HCT116 (cell line): ENCODE results near the gene TSHZ1. TPM values are rescaled to one million over a fixed set of nuclear protein-coding genes. Genes with fewer than 3 reads are reported as not detected.

Experiments
- ATAC-seq: fragments of 200-7000 bp; cut with Tn5 transposase; 2 replicates; pipeline ENCODE4 v1.9.1; 2020; ENCODE audit warnings: mild to moderate bottlenecking, moderate library complexity
- BruUV-seq: library from RNA; stranded (reverse); fragments of 400-500 nt; replicated peaks from 2 replicates; lab custom pipeline; 2021; lab: Mats Ljungman, UMichigan
- CTCF ChIA-PET: fragments of 300-600 bp; sonication (Branson Sonifier 250); formaldehyde crosslinking; loops from one replicate; lab custom pipeline; 2021; ENCODE audit warnings: antibody characterized with exemption; lab: Charles Lee
- POLR2A ChIA-PET: fragments of 300-600, 350-600 bp; sonication (Branson Sonifier 250); formaldehyde crosslinking; loops from one replicate; lab custom pipeline; 2021; ENCODE audit warnings: antibody characterized with exemption; lab: Charles Lee
- RAD21 ChIA-PET, 2 experiments: fragments of 300-600 bp; sonication (Branson Sonifier 250); formaldehyde crosslinking; loops; one replicate each; lab custom pipeline; 2023; ENCODE audit warnings: low total read pairs in 2 of 2; ENCODE audit not compliant: uncharacterized antibody in 2 of 2, unreplicated experiment in 2 of 2, low non-redundant PET in 1 of 2; lab: Charles Lee
- DNase-seq: peaks from one replicate; pipeline ENCODE4 v3.0.0-alpha.2; 2010; ENCODE audit warnings: low read depth, low spot score
- H2AFZ ChIP-seq: fragments of 200-600 bp; shearing (Covaris generic), sonication (generic); 2 replicates; pipeline ENCODE4 v1.6.1; 2017; ENCODE audit warnings: low read depth, mixed run types, mixed read lengths, antibody characterized with exemption, low read length; ENCODE audit not compliant: poor library complexity, severe bottlenecking
- H3K27ac ChIP-seq: 2 replicates; pipeline ENCODE4 v1.5.1; 2012; ENCODE audit warnings: low read depth, low read length
- H3K27me3 ChIP-seq: fragments of 200-600 bp; sonication (generic); 2 replicates; pipeline ENCODE4 v1.6.1; 2016; ENCODE audit warnings: mixed run types, low read length, mixed read lengths; ENCODE audit not compliant: insufficient read depth
- H3K36me3 ChIP-seq, 2 experiments: fragments of 200-500 bp in 1 of 2; fragments of 200-600 bp in 1 of 2; sonication (Bioruptor generic) in 1 of 2; sonication (generic) in 1 of 2; 2 replicates each; pipeline versions ENCODE4 v1.5.1 to v1.6.1; 2014 to 2016; ENCODE audit warnings: low read length in 2 of 2, inconsistent platforms in 1 of 2, mixed read lengths in 1 of 2, mixed run types in 1 of 2; ENCODE audit not compliant: insufficient read depth in 2 of 2, control insufficient read depth in 1 of 2
- H3K4me1 ChIP-seq, 2 experiments: fragments of 200-600 bp in 1 of 2; sonication (generic) in 1 of 2; 2 replicates each; pipeline versions ENCODE4 v1.5.1 to v1.6.1; 2012 to 2017; ENCODE audit warnings: low read length in 2 of 2, inconsistent platforms in 1 of 2, mild to moderate bottlenecking in 1 of 2, mixed read lengths in 1 of 2, mixed run types in 1 of 2, moderate library complexity in 1 of 2; ENCODE audit not compliant: insufficient read depth in 2 of 2, control insufficient read depth in 1 of 2
- H3K4me2 ChIP-seq: fragments of 200-600 bp; sonication (generic); 2 replicates; pipeline ENCODE4 v1.6.1; 2017; ENCODE audit warnings: mixed run types, low read length, mixed read lengths
- H3K4me3 ChIP-seq, 2 experiments: fragments of 200-600 bp in 1 of 2; sonication (generic) in 1 of 2; replicated peaks in 1 of 2; 2 replicates each; pipeline ENCODE4 v1.5.1; 2011 to 2016; ENCODE audit warnings: low read length in 2 of 2, control low read depth in 1 of 2, low read depth in 1 of 2, mild to moderate bottlenecking in 1 of 2, mixed read lengths in 1 of 2, mixed run types in 1 of 2
- H3K79me2 ChIP-seq: fragments of 200-600 bp; sonication (generic); 2 replicates; pipeline ENCODE4 v1.6.1; 2017; ENCODE audit warnings: mild to moderate bottlenecking, mixed run types, low read length, moderate library complexity, mixed read lengths; ENCODE audit not compliant: insufficient read depth
- H3K9ac ChIP-seq: fragments of 200-600 bp; sonication (generic); 2 replicates; pipeline ENCODE4 v1.6.1; 2016; ENCODE audit warnings: low read length, mixed read lengths
- H3K9me2 ChIP-seq: fragments of 200-600 bp; sonication (generic), shearing (Covaris generic); 2 replicates; pipeline ENCODE4 v1.6.1; 2017; ENCODE audit warnings: mixed run types, mild to moderate bottlenecking, moderate library complexity; ENCODE audit not compliant: insufficient read depth
- H3K9me3 ChIP-seq, 2 experiments: fragments of 200-500 bp in 1 of 2; fragments of 200-600 bp in 1 of 2; sonication (Bioruptor generic) in 1 of 2; sonication (generic) in 1 of 2; 2 replicates each; pipeline ENCODE4 v1.6.1; 2014 to 2017; ENCODE audit warnings: low read length in 2 of 2, mixed read lengths in 2 of 2, inconsistent platforms in 1 of 2, low read depth in 1 of 2, mild to moderate bottlenecking in 1 of 2, mixed run types in 1 of 2, moderate library complexity in 1 of 2; ENCODE audit not compliant: control insufficient read depth in 1 of 2, insufficient read depth in 1 of 2
- H4K20me1 ChIP-seq: fragments of 200-600 bp; sonication (generic), shearing (Covaris generic); 2 replicates; pipeline ENCODE4 v1.6.1; 2017; ENCODE audit warnings: mixed run types, mild to moderate bottlenecking, moderate library complexity; ENCODE audit not compliant: insufficient read depth
- EZH2phosphoT487 ChIP-seq: fragments of 200-600 bp; IDR thresholded peaks from 2 replicates; pipeline ENCODE4 v1.6.1; 2018; ENCODE audit warnings: antibody characterized with exemption, borderline replicate concordance
- POLR2A ChIP-seq: IDR thresholded peaks from 2 replicates; pipeline ENCODE4 v1.7.0; 2011; ENCODE audit warnings: borderline replicate concordance; ENCODE audit not compliant: insufficient read depth, insufficient read length; ENCODE audit errors: extremely low read depth
- TCF7L2 ChIP-seq: IDR thresholded peaks from 2 replicates; pipeline ENCODE4 v1.7.0; 2011; ENCODE audit warnings: borderline replicate concordance, inconsistent platforms; ENCODE audit not compliant: insufficient read depth, insufficient read length; ENCODE audit errors: extremely low read depth
- ZFX ChIP-seq: fragments of 450-650 bp; IDR thresholded peaks from 2 replicates; pipeline ENCODE4 v1.6.1; 2017
- intact Hi-C: fragments of 100-400 bp; cut with micrococcal nuclease; formaldehyde crosslinking; loops from 2 replicates; pipeline ENCODE4 v1.10.0; 2022
- total RNA-seq: library from RNA; stranded (reverse); gene quantifications from one replicate; pipeline ENCODE4 v1.2.1, GENCODE V29; 2021; ENCODE audit not compliant: unreplicated experiment
- TF ChIP-seq, protein P1 (sequence below): IDR thresholded peaks from 2 replicates; pipeline ENCODE4 v1.6.1; 2012
- TF ChIP-seq, protein P2 (sequence below), 3 experiments: fragments of 200-600 bp in 1 of 3; sonication (generic) in 1 of 3; IDR thresholded peaks in 2 of 3; conservative IDR thresholded peaks in 1 of 3; 2 replicates each; pipeline ENCODE4 v1.5.1; 2012 to 2017; ENCODE audit warnings: low read depth in 2 of 3, low read length in 2 of 3, antibody characterized with exemption in 1 of 3, borderline replicate concordance in 1 of 3, control low read depth in 1 of 3, mild to moderate bottlenecking in 1 of 3, mixed read lengths in 1 of 3, mixed run types in 1 of 3, moderate library complexity in 1 of 3; ENCODE audit not compliant: insufficient read depth in 1 of 3
- TF ChIP-seq, protein P3 (sequence below): IDR thresholded peaks from 2 replicates; pipeline ENCODE4 v1.6.1; 2012

Gene TSHZ1
- total RNA-seq, 1 experiment from 2014 or later, result 5.7 TPM

DNA sequence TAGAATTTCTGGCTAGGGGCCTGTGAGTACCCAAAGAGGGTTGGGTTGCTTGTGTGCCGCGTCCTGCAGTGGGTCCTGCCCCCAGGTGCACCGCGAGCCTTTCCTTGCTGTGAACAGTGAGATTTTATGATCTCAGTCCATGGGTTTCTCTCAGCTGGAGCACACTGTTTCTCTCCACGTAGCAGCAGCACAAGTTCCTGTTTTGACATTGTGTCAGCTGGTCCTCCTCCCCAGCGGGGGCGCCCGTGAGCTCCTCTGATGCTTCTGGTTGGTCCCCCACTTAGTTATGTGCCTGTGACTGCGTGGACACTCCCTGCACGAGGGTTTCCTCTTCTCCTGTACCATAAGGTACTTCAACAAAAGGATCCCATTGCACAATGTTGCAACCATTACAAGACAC, 29.8 kb downstream of the TSHZ1 start:
- no peak overlapping the region for H3K27ac ChIP-seq
- intact Hi-C loops, result no loop called here

More for the DNA sequence above, 29.8 kb downstream of the TSHZ1 start:
- no TSS peak for BruUV-seq
- no peaks in the 10 kb centered on the region for H3K9me3 ChIP-seq
- RAD21 ChIA-PET, result no interaction called here
- no peak overlapping the region for H3K4me2 ChIP-seq
- H3K4me1 ChIP-seq, result no peaks in the 10 kb centered on the region
- no peak overlapping the region for H2AFZ ChIP-seq
- no peak for TF ChIP-seq POLR2A
- TF ChIP-seq, protein P1, sequence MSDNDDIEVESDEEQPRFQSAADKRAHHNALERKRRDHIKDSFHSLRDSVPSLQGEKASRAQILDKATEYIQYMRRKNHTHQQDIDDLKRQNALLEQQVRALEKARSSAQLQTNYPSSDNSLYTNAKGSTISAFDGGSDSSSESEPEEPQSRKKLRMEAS, result no peak
- TF ChIP-seq, protein P2, sequence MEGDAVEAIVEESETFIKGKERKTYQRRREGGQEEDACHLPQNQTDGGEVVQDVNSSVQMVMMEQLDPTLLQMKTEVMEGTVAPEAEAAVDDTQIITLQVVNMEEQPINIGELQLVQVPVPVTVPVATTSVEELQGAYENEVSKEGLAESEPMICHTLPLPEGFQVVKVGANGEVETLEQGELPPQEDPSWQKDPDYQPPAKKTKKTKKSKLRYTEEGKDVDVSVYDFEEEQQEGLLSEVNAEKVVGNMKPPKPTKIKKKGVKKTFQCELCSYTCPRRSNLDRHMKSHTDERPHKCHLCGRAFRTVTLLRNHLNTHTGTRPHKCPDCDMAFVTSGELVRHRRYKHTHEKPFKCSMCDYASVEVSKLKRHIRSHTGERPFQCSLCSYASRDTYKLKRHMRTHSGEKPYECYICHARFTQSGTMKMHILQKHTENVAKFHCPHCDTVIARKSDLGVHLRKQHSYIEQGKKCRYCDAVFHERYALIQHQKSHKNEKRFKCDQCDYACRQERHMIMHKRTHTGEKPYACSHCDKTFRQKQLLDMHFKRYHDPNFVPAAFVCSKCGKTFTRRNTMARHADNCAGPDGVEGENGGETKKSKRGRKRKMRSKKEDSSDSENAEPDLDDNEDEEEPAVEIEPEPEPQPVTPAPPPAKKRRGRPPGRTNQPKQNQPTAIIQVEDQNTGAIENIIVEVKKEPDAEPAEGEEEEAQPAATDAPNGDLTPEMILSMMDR (IDR thresholded peaks at IDR 0.05 in 2 of 3, conservative IDR thresholded peaks at IDR 0.05 in 1 of 3; ENCODE audit: borderline replicate concordance in 1 of 3, insufficient read depth in 1 of 3, low read depth in 2 of 3, low read length in 2 of 3), result 0 out of 6 replicates have a peak, but pooled peaks of 1 of the 3 experiments have one; percentile 2
- no peak for TF ChIP-seq TCF7L2
- no peak for TF ChIP-seq ZFX
- no peak for TF ChIP-seq EZH2phosphoT487
- TF ChIP-seq, protein P3, sequence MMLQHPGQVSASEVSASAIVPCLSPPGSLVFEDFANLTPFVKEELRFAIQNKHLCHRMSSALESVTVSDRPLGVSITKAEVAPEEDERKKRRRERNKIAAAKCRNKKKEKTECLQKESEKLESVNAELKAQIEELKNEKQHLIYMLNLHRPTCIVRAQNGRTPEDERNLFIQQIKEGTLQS, result no peak
- no peaks in the 10 kb centered on the region for H4K20me1 ChIP-seq
- no peak for ATAC-seq
- H3K79me2 ChIP-seq, result no peaks in the 10 kb centered on the region
- H3K36me3 ChIP-seq, result no peaks in the 10 kb centered on the region
- DNase-seq, result no peak
- no peaks in the 10 kb centered on the region for H3K9me2 ChIP-seq
- H3K9ac ChIP-seq, result no peak overlapping the region
- no peak overlapping the region for H3K4me3 ChIP-seq
- POLR2A ChIA-PET, result no interaction called here
- CTCF ChIA-PET, result no interaction called here
- no peaks in the 10 kb centered on the region for H3K27me3 ChIP-seq
